Posterior vena cava (tissue), 2 donors: ENCODE measurements around the gene HMCES. TPM values are rescaled to one million over a fixed set of nuclear protein-coding genes. Genes with fewer than 3 reads are reported as not detected.

Experiments
- DNase-seq: peaks from one replicate; pipeline ENCODE4 v3.0.0-alpha.2; 2020; ENCODE audit warnings: low spot score
- intact Hi-C, 2 donors: fragments of 100-400 bp; cut with DNase I; formaldehyde crosslinking; loops; one replicate each; pipeline versions ENCODE4 v1.14.1 to v1.14.2; 2022 to 2023
- total RNA-seq, 2 donors: library from RNA; stranded (reverse); fragmentation: NEBNext Ultra II Directional; extraction: Animal tissue kit (Norgen Biotek cat#: 25700); gene quantifications; one replicate each; pipeline ENCODE4 v1.2.1, GENCODE V29; 2021
- donor health status: DM: yes; HTN: yes; CAD: no.
- donor health status: DM: yes; HTN: yes; CAD: no.

HMCES gene
- total RNA-seq, 2 donors from 2014 or later: 24.5 to 25.2 TPM

- intact Hi-C loops: loop anchor here in 1 of 2 donors (2.0 kb wide), 1 partner anchor 37 kb away; the partner anchor contains the start of gene HMCES
- peak; percentile 90 for DNase-seq
These were observed 36.7 kb downstream of the HMCES start for GRCh38 chr3:129315223-129315997.

GRCh38 chr3:129315998-129316247 is 37.3 kb downstream of the HMCES start:
- intact Hi-C loops: loop anchor here in 1 of 2 donors (2.0 kb wide), 1 partner anchor 37 kb away; the partner anchor contains the start of gene HMCES
- DNase-seq: no peak

GRCh38 chr3:129316248-129317013 is 37.8 kb downstream of the HMCES start:
- DNase-seq: peak; percentile 95
- intact Hi-C loops: no loop called here

GRCh38 chr3:129317014-129317771 is 38.5 kb downstream of the HMCES start:
- intact Hi-C loops: no loop called here
- no peak for DNase-seq

GRCh38 chr3:129317848-129318247 is 39.2 kb downstream of the HMCES start:
- intact Hi-C loops: no loop called here
- DNase-seq: no peak

GRCh38 chr3:129318921-129319320 is 40.3 kb downstream of the HMCES start:
- no peak for DNase-seq
- intact Hi-C loops: no loop called here

- intact Hi-C loops: no loop called here
- no peak for DNase-seq
These were observed 41.6 kb downstream of the HMCES start for GRCh38 chr3:129320261-129320660.

GRCh38 chr3:129320825-129321487 is 42.3 kb downstream of the HMCES start:
- intact Hi-C loops: no loop called here
- DNase-seq: no peak

- intact Hi-C loops: no loop called here
- no peak for DNase-seq
These were observed 43.2 kb downstream of the HMCES start for GRCh38 chr3:129321887-129322286.

- intact Hi-C loops: no loop called here
- DNase-seq: no peak
These were observed 45.1 kb downstream of the HMCES start for GRCh38 chr3:129323651-129324294.

GRCh38 chr3:129324855-129325254 is 46.2 kb downstream of the HMCES start:
- peak; percentile 64 for DNase-seq
- intact Hi-C loops: no loop called here

- DNase-seq: no peak
- intact Hi-C loops: no loop called here
These were observed 46.7 kb downstream of the HMCES start for GRCh38 chr3:129325383-129325782.

- no peak for DNase-seq
- intact Hi-C loops: no loop called here
These were observed 47.5 kb downstream of the HMCES start for GRCh38 chr3:129326138-129326537.

- intact Hi-C loops: no loop called here
- no peak for DNase-seq
These were observed 47.9 kb downstream of the HMCES start for GRCh38 chr3:129326595-129326994.

GRCh38 chr3:129327510-129327909 is 48.8 kb downstream of the HMCES start:
- intact Hi-C loops: no loop called here
- no peak for DNase-seq

GRCh38 chr3:129329858-129330257 is 51.2 kb downstream of the HMCES start:
- intact Hi-C loops: no loop called here
- DNase-seq: no peak

GRCh38 chr3:129330409-129330808 is 51.7 kb downstream of the HMCES start:
- no peak for DNase-seq
- intact Hi-C loops: no loop called here

GRCh38 chr3:129333891-129334290 is 55.2 kb downstream of the HMCES start:
- no peak for DNase-seq

GRCh38 chr3:129336093-129336706 is 57.5 kb downstream of the HMCES start:
- intact Hi-C loops: no loop called here
- no peak for DNase-seq

More at GRCh38 chr3:129333891-129334290, 55.2 kb downstream of the HMCES start:
- intact Hi-C loops: no loop called here
